Calu3 (cell line): ENCODE measurements around the gene FAM135A. TPM values are rescaled to one million over a fixed set of nuclear protein-coding genes. Genes with fewer than 3 reads are reported as not detected.

Source experiments
- BruUV-seq: library from RNA; stranded (reverse); fragments of 400-500 nt; replicated peaks from 2 replicates; lab custom pipeline; 2021; lab: Mats Ljungman, UMichigan
- CTCF ChIA-PET: fragments of 300-600 bp; sonication (Branson Sonifier 250); formaldehyde crosslinking; loops from one replicate; lab custom pipeline; 2022; ENCODE audit warnings: antibody characterized with exemption; lab: Charles Lee
- DNase-seq: peaks from one replicate; pipeline ENCODE4 v3.0.0; 2022
- H3K27ac Mint-ChIP-seq: one replicate; pipeline ENCODE4 v1.8.0; 2022; ENCODE audit warnings: mixed read lengths; ENCODE audit not compliant: unreplicated experiment
- H3K27me3 Mint-ChIP-seq: one replicate; pipeline ENCODE4 v1.8.0; 2022; ENCODE audit warnings: mixed read lengths; ENCODE audit not compliant: unreplicated experiment
- H3K36me3 Mint-ChIP-seq: one replicate; pipeline ENCODE4 v1.8.0; 2022; ENCODE audit warnings: mild to moderate bottlenecking, moderate library complexity, mixed read lengths; ENCODE audit not compliant: insufficient read depth, unreplicated experiment
- H3K4me1 Mint-ChIP-seq: one replicate; pipeline ENCODE4 v1.8.0; 2022; ENCODE audit warnings: mild to moderate bottlenecking, low read depth, mixed read lengths; ENCODE audit not compliant: unreplicated experiment
- H3K4me3 Mint-ChIP-seq: one replicate; pipeline ENCODE4 v1.8.0; 2022; ENCODE audit warnings: mild to moderate bottlenecking, low read depth, moderate library complexity, mixed read lengths; ENCODE audit not compliant: unreplicated experiment
- H3K9me3 Mint-ChIP-seq: one replicate; pipeline ENCODE4 v1.8.0; 2022; ENCODE audit warnings: low read depth, mixed read lengths; ENCODE audit not compliant: unreplicated experiment
- CTCF ChIP-seq: fragments of 200-600 bp; IDR thresholded peaks from one replicate; pipeline ENCODE4 v1.8.0; 2022; ENCODE audit warnings: antibody characterized with exemption; ENCODE audit not compliant: unreplicated experiment
- intact Hi-C: fragments of 100-400 bp; cut with micrococcal nuclease; formaldehyde crosslinking; loops from one replicate; pipeline ENCODE4 v1.10.0; 2022; ENCODE audit not compliant: unreplicated experiment
- total RNA-seq: library from RNA; stranded (reverse); gene quantifications from 2 replicates; pipeline ENCODE4 v1.2.3, GENCODE V29; 2022

The FAM135A gene
- total RNA-seq, 1 experiment from 2014 or later = 89.2 TPM

DNA sequence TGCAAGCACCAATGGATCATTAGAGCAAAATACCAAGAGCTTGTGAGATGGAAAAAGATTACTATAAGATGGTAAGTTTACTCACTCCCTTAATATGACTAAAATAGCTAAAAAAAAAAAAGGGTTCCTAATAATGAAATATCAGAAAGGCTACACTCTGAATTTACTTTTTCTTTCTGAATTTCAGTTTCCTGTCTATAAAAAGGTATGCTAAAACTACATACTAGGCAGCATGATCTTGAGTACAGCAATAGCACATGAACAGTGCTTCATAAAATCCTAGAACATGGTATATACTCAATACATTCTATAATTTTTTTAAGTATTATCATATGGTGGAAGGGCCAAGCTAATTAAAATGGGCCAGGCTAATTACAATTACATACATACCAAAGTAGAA lies 24.0 kb upstream of the FAM135A start:
- no TSS peak for BruUV-seq
- H3K4me3 Mint-ChIP-seq = no peak overlapping the region
- CTCF ChIA-PET = interaction anchor here (2.0 to 2.4 kb wide), 2 partner anchors 9 to 10 kb away, joined by 5 to 12 read pairs; no protein-coding TSS in a partner anchor
- no peak for TF ChIP-seq CTCF
- no peaks in the 10 kb centered on the region for H3K36me3 Mint-ChIP-seq
- peaks cover 4% of the 10 kb centered on the region for H3K4me1 Mint-ChIP-seq
- H3K9me3 Mint-ChIP-seq = peaks cover 5% of the 10 kb centered on the region
- no peak overlapping the region for H3K27ac Mint-ChIP-seq
- intact Hi-C loops = no loop called here
- no peak for DNase-seq
- no peaks in the 10 kb centered on the region for H3K27me3 Mint-ChIP-seq

DNA sequence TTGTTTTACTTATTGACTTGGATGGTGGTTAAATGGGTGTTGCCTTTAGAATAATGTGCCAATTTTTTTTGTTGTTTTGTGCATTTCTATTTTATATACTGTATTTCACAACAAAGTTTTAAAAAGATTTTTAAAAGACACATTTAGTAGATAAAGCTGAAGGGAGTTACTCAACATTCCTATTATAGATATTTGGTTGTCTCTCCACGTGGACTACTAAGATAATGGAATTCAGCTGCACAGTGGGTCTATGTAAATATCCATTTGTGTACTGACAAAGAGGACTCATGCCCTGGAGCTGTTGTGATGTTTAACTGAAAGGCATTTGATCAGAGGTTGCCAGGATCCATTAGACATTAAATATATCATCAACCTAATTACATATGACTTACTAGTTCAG lies 23.2 kb upstream of the FAM135A start:
- intact Hi-C loops = no loop called here
- H3K4me1 Mint-ChIP-seq = peaks cover 13% of the 10 kb centered on the region
- TF ChIP-seq CTCF = no peak
- H3K27ac Mint-ChIP-seq = no peak overlapping the region
- CTCF ChIA-PET = interaction anchor here (2.4 kb wide), 1 partner anchor 10 kb away, joined by 12 read pairs; no protein-coding TSS in a partner anchor
- no TSS peak for BruUV-seq
- DNase-seq = no peak
- H3K9me3 Mint-ChIP-seq = peaks cover 5% of the 10 kb centered on the region
- no peak overlapping the region for H3K4me3 Mint-ChIP-seq
- no peaks in the 10 kb centered on the region for H3K36me3 Mint-ChIP-seq
- H3K27me3 Mint-ChIP-seq = no peaks in the 10 kb centered on the region

- CTCF ChIA-PET = no interaction called here
- BruUV-seq = no TSS peak
- DNase-seq = no peak
- Mint-ChIP-seq H3K27me3 (no peaks in the 10 kb centered on the region), H3K27ac (no peak overlapping the region), H3K4me3 (no peak overlapping the region), H3K4me1 (peaks cover 26% of the 10 kb centered on the region), H3K9me3 (peaks cover 5% of the 10 kb centered on the region), H3K36me3 (no peaks in the 10 kb centered on the region)
- TF ChIP-seq CTCF = no peak
- intact Hi-C loops = no loop called here
Measured at GRCh38 chr6:70391492-70391891, 21.8 kb upstream of the FAM135A start.

DNA sequence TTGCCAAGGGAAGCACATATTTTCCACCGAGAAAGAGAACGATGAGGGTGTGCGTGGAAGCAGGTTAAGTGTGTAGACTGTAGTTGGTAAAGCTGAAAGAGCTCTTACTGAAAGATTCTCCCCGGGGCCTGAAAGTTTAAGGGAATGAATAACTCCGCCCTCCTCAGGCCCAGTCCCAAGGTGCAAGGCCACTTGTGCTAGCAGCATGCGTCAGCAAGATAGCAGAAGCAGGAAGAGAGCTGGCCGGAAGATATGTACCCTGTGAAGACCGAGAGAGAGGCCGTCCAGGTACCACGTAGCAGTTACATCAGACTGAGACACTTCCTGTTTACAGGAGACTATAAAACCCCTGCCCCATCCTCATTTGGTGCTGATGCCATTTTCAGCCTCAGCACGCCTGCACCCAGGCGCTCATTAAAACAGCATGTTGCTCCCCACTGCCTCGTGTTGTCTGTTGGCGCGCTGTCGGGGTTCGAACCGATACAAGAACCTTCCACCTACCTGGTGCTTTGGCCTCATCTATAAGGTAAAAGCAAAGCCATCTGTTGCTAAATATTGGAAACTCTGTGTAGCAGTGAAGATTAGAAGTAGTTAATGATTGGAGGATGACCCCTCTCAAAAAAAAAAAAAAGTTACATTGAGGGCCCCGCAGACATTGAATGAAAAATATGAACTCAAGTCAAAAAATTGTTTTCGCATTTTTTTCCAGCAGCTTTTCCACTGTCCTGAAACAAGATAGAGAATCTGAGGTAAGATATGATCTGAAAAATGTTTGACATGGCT lies 18.6 kb upstream of the FAM135A start:
- Mint-ChIP-seq H3K4me3 (no peak overlapping the region), H3K36me3 (peaks cover 15% of the 10 kb centered on the region), H3K27me3 (no peaks in the 10 kb centered on the region), H3K4me1 (peaks cover 56% of the 10 kb centered on the region), H3K27ac (no peak overlapping the region), H3K9me3 (peaks cover 5% of the 10 kb centered on the region)
- no peak for DNase-seq
- CTCF ChIA-PET = interaction anchor here (0.6 kb wide), 1 partner anchor 18 kb away, joined by 3 read pairs; the partner anchor contains the start of gene FAM135A
- no TSS peak for BruUV-seq
- TF ChIP-seq CTCF = no peak
- intact Hi-C loops = no loop called here
